Measurements from ENCODE around the gene ORC2. TPM values are rescaled to one million over a fixed set of nuclear protein-coding genes. Genes with fewer than 3 reads are reported as not detected.
A peak's percentile ranks its signal among the peaks of the same experiment; 100 is the strongest.

Gene ORC2
- total and polyA plus RNA-seq, 10 of the 15 experiments (the other 5 are each of a cell fraction or from before 2014, with no cell fraction given): 6.1 to 36.9 (median 17.6) TPM

DNA sequence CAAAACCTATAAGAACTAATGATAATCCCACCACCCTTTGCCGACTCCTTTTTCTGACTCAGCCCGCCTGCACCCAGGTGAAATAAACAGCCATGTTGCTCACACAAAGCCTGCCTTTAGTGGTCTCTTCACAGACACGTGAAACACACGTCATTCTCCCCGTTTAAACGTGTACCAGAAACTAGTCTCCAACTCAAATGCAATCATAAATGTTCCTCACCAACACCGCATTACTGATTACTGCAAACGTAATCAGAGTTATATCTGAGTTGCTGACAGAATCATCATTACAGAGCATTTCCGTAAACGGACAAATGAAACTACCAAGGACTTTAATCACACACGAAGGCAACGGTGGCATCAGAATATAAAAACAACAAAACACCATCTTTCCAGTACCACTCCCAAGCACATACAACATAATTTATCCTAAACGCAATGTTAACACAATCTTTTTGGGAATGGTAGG, 100.9 kb downstream of the ORC2 start (continued):
- TF ChIP-seq EED (IDR thresholded peaks at IDR 0.05; ENCODE audit: low read depth) (no peak), CREM (IDR thresholded peaks at IDR 0.05; ENCODE audit: low read depth) (peak; percentile 80), FOXK2 (IDR thresholded peaks at IDR 0.05) (peak; percentile 50), ZNF622 (IDR thresholded peaks at IDR 0.05) (no peak), HDAC6 (IDR thresholded peaks at IDR 0.05; ENCODE audit: unreplicated experiment) (no peak), MXI1 (IDR thresholded peaks at IDR 0.05; ENCODE audit: low read depth, low read length) (peak; percentile 82; the same call in 1 of the 2 replicates), RUNX3 (IDR thresholded peaks at IDR 0.05; ENCODE audit: low read length) (peak; percentile 11; the same call in 1 of the 2 replicates), RELA (IDR thresholded peaks at IDR 0.05; ENCODE audit: borderline replicate concordance, partially characterized antibody) (peak; percentile 60), POLR2AphosphoS5 (IDR thresholded peaks at IDR 0.05; ENCODE audit: low read length) (peak; percentile 81), PML (IDR thresholded peaks at IDR 0.05; ENCODE audit: low read length) (no peak), NBN (IDR thresholded peaks at IDR 0.05) (peak; percentile 60; the same call in 1 of the 2 replicates), TBL1XR1 (IDR thresholded peaks at IDR 0.05; ENCODE audit: low read depth, low read length) (no peak), ZNF384 (IDR thresholded peaks at IDR 0.05; ENCODE audit: borderline replicate concordance, low read depth, low read length) (no peak), CBX3 (IDR thresholded peaks at IDR 0.05; ENCODE audit: borderline replicate concordance, low read depth) (no peak), NFIC (IDR thresholded peaks at IDR 0.05; ENCODE audit: low read depth, low read length) (no peak), SMAD1 (IDR thresholded peaks at IDR 0.05; ENCODE audit: low read depth, partially characterized antibody) (peak; percentile 58), NFYB (IDR thresholded peaks at IDR 0.05; ENCODE audit: insufficient read depth, low read depth, low read length) (no peak), HDAC2 (IDR thresholded peaks at IDR 0.05) (no peak), GATAD2B (conservative IDR thresholded peaks at IDR 0.05; ENCODE audit: low read depth) (no peak), RAD51 (IDR thresholded peaks at IDR 0.05) (peak; percentile 67)
- TF ChIP-seq, protein P1, sequence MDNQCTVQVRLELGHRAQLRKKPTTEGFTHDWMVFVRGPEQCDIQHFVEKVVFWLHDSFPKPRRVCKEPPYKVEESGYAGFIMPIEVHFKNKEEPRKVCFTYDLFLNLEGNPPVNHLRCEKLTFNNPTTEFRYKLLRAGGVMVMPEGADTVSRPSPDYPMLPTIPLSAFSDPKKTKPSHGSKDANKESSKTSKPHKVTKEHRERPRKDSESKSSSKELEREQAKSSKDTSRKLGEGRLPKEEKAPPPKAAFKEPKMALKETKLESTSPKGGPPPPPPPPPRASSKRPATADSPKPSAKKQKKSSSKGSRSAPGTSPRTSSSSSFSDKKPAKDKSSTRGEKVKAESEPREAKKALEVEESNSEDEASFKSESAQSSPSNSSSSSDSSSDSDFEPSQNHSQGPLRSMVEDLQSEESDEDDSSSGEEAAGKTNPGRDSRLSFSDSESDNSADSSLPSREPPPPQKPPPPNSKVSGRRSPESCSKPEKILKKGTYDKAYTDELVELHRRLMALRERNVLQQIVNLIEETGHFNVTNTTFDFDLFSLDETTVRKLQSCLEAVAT (IDR thresholded peaks at IDR 0.05): peak; percentile 72; the same call in 1 of the 2 replicates
- TF ChIP-seq, protein P2, sequence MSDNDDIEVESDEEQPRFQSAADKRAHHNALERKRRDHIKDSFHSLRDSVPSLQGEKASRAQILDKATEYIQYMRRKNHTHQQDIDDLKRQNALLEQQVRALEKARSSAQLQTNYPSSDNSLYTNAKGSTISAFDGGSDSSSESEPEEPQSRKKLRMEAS (IDR thresholded peaks at IDR 0.05; ENCODE audit: low read depth, low read length): no peak
- TF ChIP-seq, protein P3, sequence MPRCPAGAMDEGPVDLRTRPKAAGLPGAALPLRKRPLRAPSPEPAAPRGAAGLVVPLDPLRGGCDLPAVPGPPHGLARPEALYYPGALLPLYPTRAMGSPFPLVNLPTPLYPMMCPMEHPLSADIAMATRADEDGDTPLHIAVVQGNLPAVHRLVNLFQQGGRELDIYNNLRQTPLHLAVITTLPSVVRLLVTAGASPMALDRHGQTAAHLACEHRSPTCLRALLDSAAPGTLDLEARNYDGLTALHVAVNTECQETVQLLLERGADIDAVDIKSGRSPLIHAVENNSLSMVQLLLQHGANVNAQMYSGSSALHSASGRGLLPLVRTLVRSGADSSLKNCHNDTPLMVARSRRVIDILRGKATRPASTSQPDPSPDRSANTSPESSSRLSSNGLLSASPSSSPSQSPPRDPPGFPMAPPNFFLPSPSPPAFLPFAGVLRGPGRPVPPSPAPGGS (IDR thresholded peaks at IDR 0.05; ENCODE audit: borderline replicate concordance, insufficient read depth, low read depth, low read length, poor library complexity, severe bottlenecking): no peak
- TF ChIP-seq, protein P4, sequence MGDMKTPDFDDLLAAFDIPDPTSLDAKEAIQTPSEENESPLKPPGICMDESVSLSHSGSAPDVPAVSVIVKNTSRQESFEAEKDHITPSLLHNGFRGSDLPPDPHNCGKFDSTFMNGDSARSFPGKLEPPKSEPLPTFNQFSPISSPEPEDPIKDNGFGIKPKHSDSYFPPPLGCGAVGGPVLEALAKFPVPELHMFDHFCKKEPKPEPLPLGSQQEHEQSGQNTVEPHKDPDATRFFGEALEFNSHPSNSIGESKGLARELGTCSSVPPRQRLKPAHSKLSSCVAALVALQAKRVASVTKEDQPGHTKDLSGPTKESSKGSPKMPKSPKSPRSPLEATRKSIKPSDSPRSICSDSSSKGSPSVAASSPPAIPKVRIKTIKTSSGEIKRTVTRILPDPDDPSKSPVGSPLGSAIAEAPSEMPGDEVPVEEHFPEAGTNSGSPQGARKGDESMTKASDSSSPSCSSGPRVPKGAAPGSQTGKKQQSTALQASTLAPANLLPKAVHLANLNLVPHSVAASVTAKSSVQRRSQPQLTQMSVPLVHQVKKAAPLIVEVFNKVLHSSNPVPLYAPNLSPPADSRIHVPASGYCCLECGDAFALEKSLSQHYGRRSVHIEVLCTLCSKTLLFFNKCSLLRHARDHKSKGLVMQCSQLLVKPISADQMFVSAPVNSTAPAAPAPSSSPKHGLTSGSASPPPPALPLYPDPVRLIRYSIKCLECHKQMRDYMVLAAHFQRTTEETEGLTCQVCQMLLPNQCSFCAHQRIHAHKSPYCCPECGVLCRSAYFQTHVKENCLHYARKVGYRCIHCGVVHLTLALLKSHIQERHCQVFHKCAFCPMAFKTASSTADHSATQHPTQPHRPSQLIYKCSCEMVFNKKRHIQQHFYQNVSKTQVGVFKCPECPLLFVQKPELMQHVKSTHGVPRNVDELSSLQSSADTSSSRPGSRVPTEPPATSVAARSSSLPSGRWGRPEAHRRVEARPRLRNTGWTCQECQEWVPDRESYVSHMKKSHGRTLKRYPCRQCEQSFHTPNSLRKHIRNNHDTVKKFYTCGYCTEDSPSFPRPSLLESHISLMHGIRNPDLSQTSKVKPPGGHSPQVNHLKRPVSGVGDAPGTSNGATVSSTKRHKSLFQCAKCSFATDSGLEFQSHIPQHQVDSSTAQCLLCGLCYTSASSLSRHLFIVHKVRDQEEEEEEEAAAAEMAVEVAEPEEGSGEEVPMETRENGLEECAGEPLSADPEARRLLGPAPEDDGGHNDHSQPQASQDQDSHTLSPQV (IDR thresholded peaks at IDR 0.05): peak; percentile 32; the same call in 1 of the 2 replicates
- TF ChIP-seq, protein P5, sequence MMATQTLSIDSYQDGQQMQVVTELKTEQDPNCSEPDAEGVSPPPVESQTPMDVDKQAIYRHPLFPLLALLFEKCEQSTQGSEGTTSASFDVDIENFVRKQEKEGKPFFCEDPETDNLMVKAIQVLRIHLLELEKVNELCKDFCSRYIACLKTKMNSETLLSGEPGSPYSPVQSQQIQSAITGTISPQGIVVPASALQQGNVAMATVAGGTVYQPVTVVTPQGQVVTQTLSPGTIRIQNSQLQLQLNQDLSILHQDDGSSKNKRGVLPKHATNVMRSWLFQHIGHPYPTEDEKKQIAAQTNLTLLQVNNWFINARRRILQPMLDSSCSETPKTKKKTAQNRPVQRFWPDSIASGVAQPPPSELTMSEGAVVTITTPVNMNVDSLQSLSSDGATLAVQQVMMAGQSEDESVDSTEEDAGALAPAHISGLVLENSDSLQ (IDR thresholded peaks at IDR 0.05): peak; percentile 22; the same call in 1 of the 2 replicates

Data from GM12878 (cell line).